K562 (cell line): Measurements from ENCODE around the gene HPS3. TPM values are rescaled to one million over a fixed set of nuclear protein-coding genes. Genes with fewer than 3 reads are reported as not detected.

ENCODE experiments used
- BMI1 ChIP-seq: fragments of 150-350 bp; IDR thresholded peaks from 2 replicates; pipeline ENCODE4 v1.6.1; 2014; ENCODE audit warnings: low read length
- BRF1 ChIP-seq: IDR thresholded peaks from 3 replicates; pipeline ENCODE4 v1.6.1; 2011; ENCODE audit warnings: borderline replicate concordance, mild to moderate bottlenecking; ENCODE audit not compliant: insufficient read length; ENCODE audit errors: extremely low read depth
- CBFB ChIP-seq: sonication (generic); formaldehyde crosslinking; IDR thresholded peaks from 2 replicates; pipeline ENCODE4 v1.4.0; 2020; ENCODE audit warnings: mild to moderate bottlenecking, missing genetic modification reagents
- HMG20B ChIP-seq: fragments of 250-450 bp; sonication (Bioruptor Pico); IDR thresholded peaks from 2 replicates; pipeline ENCODE4 v1.5.0; 2021; ENCODE audit warnings: mild to moderate bottlenecking
- KDM1A ChIP-seq, 2 experiments: fragments of 450-650 bp; IDR thresholded peaks; 2 replicates each; pipeline ENCODE4 v1.6.1; 2016; ENCODE audit warnings: mild to moderate bottlenecking in 2 of 2
- MAFF ChIP-seq: IDR thresholded peaks from 2 replicates; pipeline ENCODE4 v1.6.1; 2012; ENCODE audit warnings: low read length, improper control_type of control experiment
- MYBL2 ChIP-seq, 2 experiments: fragments of 450-650 bp in 1 of 2; sonication (generic) in 1 of 2; formaldehyde crosslinking in 1 of 2; IDR thresholded peaks; 2 replicates each; pipeline versions ENCODE4 v1.6.1 to v1.8.1; 2017 to 2022; ENCODE audit warnings: borderline replicate concordance in 1 of 2, inconsistent platforms in 1 of 2, low read depth in 1 of 2, mild to moderate bottlenecking in 1 of 2, missing genetic modification reagents in 1 of 2, moderate library complexity in 1 of 2
- MYNN ChIP-seq, 2 experiments: sonication (generic); formaldehyde crosslinking in 1 of 2; IDR thresholded peaks; 2 replicates each; pipeline versions ENCODE4 v1.5.0 to v1.6.1; 2016 to 2020; ENCODE audit warnings: antibody characterized with exemption in 1 of 2, missing genetic modification reagents in 1 of 2
- NR1H2 ChIP-seq: sonication (generic); formaldehyde crosslinking; IDR thresholded peaks from 2 replicates; pipeline ENCODE4 v1.4.0; 2020; ENCODE audit warnings: mild to moderate bottlenecking, missing genetic modification reagents
- SMAD1 ChIP-seq: fragments of 150-350 bp; IDR thresholded peaks from 2 replicates; pipeline ENCODE4 v1.6.1; 2014; ENCODE audit warnings: low read length, low read depth; ENCODE audit not compliant: partially characterized antibody
- SMARCB1 ChIP-seq: IDR thresholded peaks from 2 replicates; pipeline ENCODE4 v1.6.1; 2011; ENCODE audit warnings: improper control_type of control experiment, low read depth; ENCODE audit not compliant: insufficient read length
- SNIP1 ChIP-seq: fragments of 450-650 bp; IDR thresholded peaks from 2 replicates; pipeline ENCODE4 v1.7.1; 2017; ENCODE audit warnings: low read depth, mild to moderate bottlenecking
- SRSF3 ChIP-seq: fragments of 200-400 bp; formaldehyde crosslinking; IDR thresholded peaks from 2 replicates; pipeline ENCODE4 v1.6.1; 2016; ENCODE audit warnings: mild to moderate bottlenecking, low read length, moderate library complexity; ENCODE audit not compliant: insufficient read depth
- TFAM ChIP-seq: fragments of 250-450 bp; sonication (Bioruptor Pico); conservative IDR thresholded peaks from 2 replicates; pipeline ENCODE4 v1.5.0; 2021; ENCODE audit warnings: mild to moderate bottlenecking, moderate library complexity
- TFE3 ChIP-seq: fragments of 450-650 bp; formaldehyde crosslinking; IDR thresholded peaks from 2 replicates; pipeline ENCODE4 v1.4.0; 2020; ENCODE audit warnings: mild to moderate bottlenecking, mixed read lengths
- TOE1 ChIP-seq, 2 experiments: fragments of 450-650 bp in 1 of 2; sonication (generic) in 1 of 2; formaldehyde crosslinking in 1 of 2; IDR thresholded peaks; 2 replicates each; pipeline versions ENCODE4 v1.7.1 to v1.8.0; 2016 to 2022; ENCODE audit warnings: borderline replicate concordance in 2 of 2, mild to moderate bottlenecking in 2 of 2, antibody characterized with exemption in 1 of 2, inconsistent platforms in 1 of 2, low read depth in 1 of 2, missing genetic modification reagents in 1 of 2, moderate library complexity in 1 of 2
- ZFP30 ChIP-seq: fragments of 250-450 bp; sonication (Bioruptor Pico); IDR thresholded peaks from 2 replicates; pipeline ENCODE4 v1.8.0; 2022; ENCODE audit warnings: moderate library complexity, mild to moderate bottlenecking, inconsistent platforms, borderline replicate concordance
- ZKSCAN3 ChIP-seq: fragments of 250-450 bp; sonication (Bioruptor Pico); IDR thresholded peaks from 2 replicates; pipeline ENCODE4 v1.4.0; 2020
- ZNF398 ChIP-seq: fragments of 250-450 bp; sonication (Bioruptor Pico); IDR thresholded peaks from 2 replicates; pipeline ENCODE4 v1.8.0; 2021; ENCODE audit warnings: moderate library complexity, mild to moderate bottlenecking, inconsistent platforms
- ZNF592 ChIP-seq: fragments of 450-650 bp; IDR thresholded peaks from 2 replicates; pipeline ENCODE4 v1.6.1; 2017; ENCODE audit warnings: antibody characterized with exemption, mild to moderate bottlenecking
- ZNF75A ChIP-seq: fragments of 450-650 bp; formaldehyde crosslinking; IDR thresholded peaks from 2 replicates; pipeline ENCODE4 v1.4.0; 2020; ENCODE audit warnings: mild to moderate bottlenecking
- polyA plus RNA-seq, 8 experiments: library from polyadenylated mRNA; depleted of rRNA in 4 of 8; stranded (reverse) in 5 of 8; unstranded in 3 of 8; fragments of >200 nt; fragmentation: Nextera tagmentation in 2 of 8; fragmentation: Illumina TruSeq in 1 of 8; extraction: Ambion mirVana in 2 of 8; extraction: Trizol in 1 of 8; gene quantifications; 2 replicates each; pipeline versions ENCODE4 v1.2.1 to v1.2.3, GENCODE V29; 2011 to 2014; ENCODE audit warnings: inconsistent platforms in 1 of 8, missing spikeins in 1 of 8
- total RNA-seq, 7 experiments: library from RNA; depleted of rRNA in 6 of 7; stranded (reverse); fragments of >200 nt in 6 of 7; fragmentation: Illumina TruSeq in 2 of 7; extraction: Trizol in 2 of 7; gene quantifications; 2 replicates each; pipeline versions ENCODE4 v1.2.1 to v1.2.3, GENCODE V29; 2011 to 2021; ENCODE audit warnings: low replicate concordance in 1 of 7

Gene HPS3
- total and polyA plus RNA-seq, 9 of the 15 experiments (the other 6 are each of a cell fraction or from before 2014, with no cell fraction given): 1.2 to 11.3 (median 7.6) TPM

- TF ChIP-seq ZFP30 (CRISPR knock-in tag): no peak
- TF ChIP-seq HMG20B (CRISPR knock-in tag): no peak
- 0 out of 2 replicates have a peak, but pooled peaks have one; percentile 2 for TF ChIP-seq SNIP1
- TF ChIP-seq CBFB (CRISPR knock-in tag): no peak
- no peak for TF ChIP-seq ZNF398
- no peak for TF ChIP-seq NR1H2 (CRISPR knock-in tag)
- no peak for TF ChIP-seq SRSF3
- TF ChIP-seq ZNF75A (CRISPR knock-in tag): peak; percentile 31; the same call in 1 of the 2 replicates
- peak; percentile 86 for TF ChIP-seq MYBL2 (IDR thresholded peaks at IDR 0.05; ENCODE audit: low read depth)
- TF ChIP-seq MYBL2 (CRISPR knock-in tag; IDR thresholded peaks at IDR 0.05; ENCODE audit: borderline replicate concordance): no peak
- TF ChIP-seq SMARCB1: no peak
- TF ChIP-seq BRF1: no peak
- TF ChIP-seq KDM1A (IDR thresholded peaks at IDR 0.05): peak; percentile 54 to 60; a peak in 2 of 4 replicates
- no peak for TF ChIP-seq SMAD1
- no peak for TF ChIP-seq TFE3
- TF ChIP-seq MAFF: no peak
- TF ChIP-seq TFAM (CRISPR knock-in tag): no peak
- TF ChIP-seq TOE1 (IDR thresholded peaks at IDR 0.05; ENCODE audit: borderline replicate concordance): peak; percentile 80
- TF ChIP-seq TOE1 (CRISPR knock-in tag; IDR thresholded peaks at IDR 0.05; ENCODE audit: borderline replicate concordance, low read depth): no peak
- no peak for TF ChIP-seq ZKSCAN3 (CRISPR knock-in tag)
- TF ChIP-seq ZNF592: peak; percentile 92
- no peak for TF ChIP-seq BMI1
- TF ChIP-seq MYNN (IDR thresholded peaks at IDR 0.05): no peak
- TF ChIP-seq MYNN (CRISPR knock-in tag; IDR thresholded peaks at IDR 0.05): no peak
Measured at GRCh38 chr3:149180057-149180573, 50.7 kb downstream of the HPS3 start (continued).
